SKM-1 (cell line): ENCODE measurements around the gene PIGK.

Experiments
- DNase-seq: peaks from one replicate; lab custom pipeline; 2025; ENCODE audit not compliant: unreplicated experiment; lab: John Stamatoyannopoulos, UW

PIGK gene

DNA sequence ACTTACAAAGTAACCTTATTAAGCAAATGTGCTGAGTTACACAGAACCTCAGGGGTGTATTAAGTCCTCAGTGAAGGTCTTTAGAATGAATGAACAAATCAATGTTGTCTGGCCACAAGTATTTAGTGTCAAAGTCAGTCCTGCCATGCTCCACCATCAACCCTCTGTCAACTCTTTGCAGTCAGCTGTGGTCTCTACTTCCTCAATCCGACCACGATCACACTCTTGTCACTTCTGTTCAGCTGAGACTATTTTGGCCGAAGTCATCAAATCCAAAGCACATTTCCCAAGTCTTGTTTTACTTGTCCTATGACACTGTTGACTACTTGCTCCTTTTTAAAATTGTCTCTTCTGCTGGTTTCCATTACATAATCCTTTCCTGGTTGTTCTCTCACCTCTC, 178.4 kb downstream of the PIGK start:
- no peak for DNase-seq

DNA sequence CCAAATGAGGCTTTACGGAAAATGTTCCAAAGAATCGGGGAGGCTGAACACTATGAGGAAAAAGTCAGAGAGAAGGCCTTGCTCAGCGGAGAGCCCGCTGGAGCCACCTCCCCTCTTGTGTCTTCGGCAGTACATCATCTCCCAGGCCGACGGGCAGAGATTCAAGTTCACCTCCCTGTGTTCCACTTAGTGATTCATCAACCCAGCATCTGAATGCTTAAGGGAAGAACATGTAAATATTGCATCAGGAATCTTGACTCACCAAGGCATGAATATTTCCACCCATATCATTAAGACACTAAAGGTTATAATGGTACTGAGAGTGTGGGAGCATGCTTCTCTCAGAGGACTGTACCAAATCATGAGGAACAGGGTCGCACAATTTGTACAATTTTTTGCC, 179.5 kb downstream of the PIGK start:
- no peak for DNase-seq

GRCh38 chr1:77039111-77039510, 180.1 kb downstream of the PIGK start:
- DNase-seq, result no peak
